Measurements from ENCODE around the gene NEDD4. TPM values are rescaled to one million over a fixed set of nuclear protein-coding genes. Genes with fewer than 3 reads are reported as not detected.

NEDD4 gene
- total RNA-seq, 6 donors from 2014 or later, result 8.4 to 18.8 (median 10.5) TPM

GRCh38 chr15:55897560-55898336 is 95.7 kb downstream of the NEDD4 start:
- Histone ChIP-seq H3K4me3 (no peak overlapping the region), H3K9me3 (no peaks in the 10 kb centered on the region), H3K27ac (peak overlapping the region; percentile 47 to 73 (median 56)), H3K36me3 (no peaks in the 10 kb centered on the region), H3K4me1 (peaks cover 9 to 15% (median 10%) of the 10 kb centered on the region in 4 donors), H3K27me3 (no peaks in the 10 kb centered on the region)
- TF ChIP-seq EP300 (IDR thresholded peaks at IDR 0.05) (no peak), POLR2AphosphoS5 (IDR thresholded peaks at IDR 0.05) (peak in 1 of 2 donors; percentile 8), CTCF (IDR thresholded peaks at IDR 0.05) (peak; percentile 50 to 75 (median 64)), POLR2A (IDR thresholded peaks at IDR 0.05) (peak in 1 of 4 donors; percentile 16)
- ATAC-seq (ENCODE audit: low FRiP score in 2 of 2) (peak; percentile 77 to 78), DNase-seq (peak in 1 of 2 donors; percentile 33)
- WGBS, 2 donors, result 42 to 50% methylated on average over 6 of the region's 6 CpGs

- peak overlapping the region in 3 of 4 donors; percentile 5 to 72 (median 53) for H3K27ac ChIP-seq
- TF ChIP-seq CTCF (IDR thresholded peaks at IDR 0.05) (no peak), POLR2A (IDR thresholded peaks at IDR 0.05) (no peak), EP300 (IDR thresholded peaks at IDR 0.05) (no peak)
- no peaks in the 10 kb centered on the region for H3K36me3 ChIP-seq
- peaks cover 9 to 15% (median 10%) of the 10 kb centered on the region in 4 donors for H3K4me1 ChIP-seq
- no peaks in the 10 kb centered on the region for H3K27me3 ChIP-seq
- WGBS, 2 donors, result 62 to 65% methylated on average over 3 of the region's 3 CpGs
- no peak for ATAC-seq (ENCODE audit: low FRiP score in 2 of 2)
- DNase-seq, result no peak
- no peak overlapping the region for H3K4me3 ChIP-seq
- H3K9me3 ChIP-seq, result no peaks in the 10 kb centered on the region
Observed at GRCh38 chr15:55894399-55894965, 98.9 kb downstream of the NEDD4 start.

- Histone ChIP-seq H3K27me3 (no peaks in the 10 kb centered on the region), H3K4me1 (peaks cover 9 to 15% (median 10%) of the 10 kb centered on the region in 4 donors), H3K27ac (peak overlapping the region in 2 of 4 donors; percentile 53 to 72), H3K9me3 (no peaks in the 10 kb centered on the region), H3K36me3 (no peaks in the 10 kb centered on the region), H3K4me3 (no peak overlapping the region)
- TF ChIP-seq POLR2A (IDR thresholded peaks at IDR 0.05), result no peak
- DNase-seq (no peak), ATAC-seq (ENCODE audit: low FRiP score in 2 of 2) (no peak)
- WGBS, 2 donors, result 75 to 78% methylated on average over 3 of the region's 3 CpGs
Observed at GRCh38 chr15:55893852-55894251, 99.6 kb downstream of the NEDD4 start.

GRCh38 chr15:55891196-55891595 is 102.2 kb downstream of the NEDD4 start:
- DNase-seq (no peak), ATAC-seq (ENCODE audit: low FRiP score in 2 of 2) (no peak)
- 89 to 94% methylated on average over 1 of the region's 1 CpG for WGBS, 2 donors
- H3K27ac ChIP-seq, result no peak overlapping the region
- TF ChIP-seq POLR2AphosphoS5 (IDR thresholded peaks at IDR 0.05) (no peak), POLR2A (IDR thresholded peaks at IDR 0.05) (no peak), EP300 (IDR thresholded peaks at IDR 0.05) (no peak), CTCF (IDR thresholded peaks at IDR 0.05) (no peak)
- no peaks in the 10 kb centered on the region for H3K36me3 ChIP-seq
- H3K27me3 ChIP-seq, result no peaks in the 10 kb centered on the region
- peaks cover 0 to 4% (median 0%) of the 10 kb centered on the region in 4 donors for H3K4me1 ChIP-seq
- H3K4me3 ChIP-seq, result no peak overlapping the region
- H3K9me3 ChIP-seq, result peaks cover 0 to 8% (median 6%) of the 10 kb centered on the region in 4 donors

- no peaks in the 10 kb centered on the region for H3K27me3 ChIP-seq
- H3K9me3 ChIP-seq, result peaks cover 0 to 8% (median 6%) of the 10 kb centered on the region in 4 donors
- DNase-seq (no peak), ATAC-seq (ENCODE audit: low FRiP score in 2 of 2) (no peak)
- no peaks in the 10 kb centered on the region for H3K4me1 ChIP-seq
- TF ChIP-seq CTCF (IDR thresholded peaks at IDR 0.05) (no peak), POLR2A (IDR thresholded peaks at IDR 0.05) (no peak), EP300 (IDR thresholded peaks at IDR 0.05) (no peak), POLR2AphosphoS5 (IDR thresholded peaks at IDR 0.05) (no peak)
- H3K36me3 ChIP-seq, result peaks cover 0 to 3% (median 0%) of the 10 kb centered on the region in 4 donors
- H3K27ac ChIP-seq, result no peak overlapping the region
- no peak overlapping the region for H3K4me3 ChIP-seq
Observed at GRCh38 chr15:55884223-55884622, 109.2 kb downstream of the NEDD4 start.

Measured in upper lobe of left lung (tissue), 6 donors.